Neutrophil (primary cell): ENCODE measurements around the gene CIITA.
"Not testable (repeated sequence)": the region's sequence is repeated elsewhere in the genome, so short reads cannot be mapped to it uniquely, and the experiment has no call there.

Experiments used
- H3K27ac ChIP-seq: fragments of 200-600 bp; sonication (generic); 2 replicates; pipeline ENCODE4 v1.5.1; 2016; ENCODE audit warnings: mild to moderate bottlenecking, moderate library complexity
- H3K27me3 ChIP-seq: fragments of 200-600 bp; sonication (generic); 2 replicates; pipeline ENCODE4 v1.6.0; 2016; ENCODE audit warnings: mild to moderate bottlenecking
- H3K36me3 ChIP-seq: fragments of 200-600 bp; sonication (generic); 2 replicates; pipeline ENCODE4 v1.5.1; 2017
- H3K4me1 ChIP-seq, 2 experiments: fragments of 200-600 bp in 1 of 2; sonication (generic) in 1 of 2; 1 replicate in 1 of 2; 2 replicates in 1 of 2; pipeline versions ENCODE4 v1.5.1 to v1.6.1; 2013 to 2016; ENCODE audit warnings: low read depth in 1 of 2, low read length in 1 of 2, mild to moderate bottlenecking in 1 of 2, moderate library complexity in 1 of 2; ENCODE audit not compliant: control insufficient read depth in 1 of 2, insufficient read depth in 1 of 2
- H3K4me3 ChIP-seq, 2 experiments: fragments of 200-600 bp in 1 of 2; sonication (generic) in 1 of 2; 1 replicate in 1 of 2; 2 replicates in 1 of 2; pipeline ENCODE4 v1.5.1; 2013 to 2016; ENCODE audit warnings: low read depth in 1 of 2, low read length in 1 of 2, mild to moderate bottlenecking in 1 of 2, moderate library complexity in 1 of 2
- H3K9me3 ChIP-seq: fragments of 200-600 bp; sonication (generic); 2 replicates; pipeline ENCODE4 v1.5.1; 2016
- TF ChIP-seq, protein P1 (sequence below): fragments of 200-600 bp; sonication (generic); IDR thresholded peaks from 2 replicates; pipeline ENCODE4 v1.5.1; 2016; ENCODE audit warnings: antibody characterized with exemption

CIITA gene, protein sequence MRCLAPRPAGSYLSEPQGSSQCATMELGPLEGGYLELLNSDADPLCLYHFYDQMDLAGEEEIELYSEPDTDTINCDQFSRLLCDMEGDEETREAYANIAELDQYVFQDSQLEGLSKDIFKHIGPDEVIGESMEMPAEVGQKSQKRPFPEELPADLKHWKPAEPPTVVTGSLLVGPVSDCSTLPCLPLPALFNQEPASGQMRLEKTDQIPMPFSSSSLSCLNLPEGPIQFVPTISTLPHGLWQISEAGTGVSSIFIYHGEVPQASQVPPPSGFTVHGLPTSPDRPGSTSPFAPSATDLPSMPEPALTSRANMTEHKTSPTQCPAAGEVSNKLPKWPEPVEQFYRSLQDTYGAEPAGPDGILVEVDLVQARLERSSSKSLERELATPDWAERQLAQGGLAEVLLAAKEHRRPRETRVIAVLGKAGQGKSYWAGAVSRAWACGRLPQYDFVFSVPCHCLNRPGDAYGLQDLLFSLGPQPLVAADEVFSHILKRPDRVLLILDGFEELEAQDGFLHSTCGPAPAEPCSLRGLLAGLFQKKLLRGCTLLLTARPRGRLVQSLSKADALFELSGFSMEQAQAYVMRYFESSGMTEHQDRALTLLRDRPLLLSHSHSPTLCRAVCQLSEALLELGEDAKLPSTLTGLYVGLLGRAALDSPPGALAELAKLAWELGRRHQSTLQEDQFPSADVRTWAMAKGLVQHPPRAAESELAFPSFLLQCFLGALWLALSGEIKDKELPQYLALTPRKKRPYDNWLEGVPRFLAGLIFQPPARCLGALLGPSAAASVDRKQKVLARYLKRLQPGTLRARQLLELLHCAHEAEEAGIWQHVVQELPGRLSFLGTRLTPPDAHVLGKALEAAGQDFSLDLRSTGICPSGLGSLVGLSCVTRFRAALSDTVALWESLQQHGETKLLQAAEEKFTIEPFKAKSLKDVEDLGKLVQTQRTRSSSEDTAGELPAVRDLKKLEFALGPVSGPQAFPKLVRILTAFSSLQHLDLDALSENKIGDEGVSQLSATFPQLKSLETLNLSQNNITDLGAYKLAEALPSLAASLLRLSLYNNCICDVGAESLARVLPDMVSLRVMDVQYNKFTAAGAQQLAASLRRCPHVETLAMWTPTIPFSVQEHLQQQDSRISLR

GRCh38 chr16:10876799-10877341 is at the start of gene CIITA:
Gene CIITA, plus strand, starts transcription at chr16:10877202. Its CDS starts 129 bp downstream, at chr16:10877331.
- H3K4me1 ChIP-seq: peaks cover 14 to 31% of the 10 kb centered on the region in 2 experiments
- H3K4me3 ChIP-seq: no peak within 1 kb of the TSS
- no peaks in the 10 kb centered on the region for H3K36me3 ChIP-seq
- H3K27ac ChIP-seq: no peak within 1 kb of the TSS
- TF ChIP-seq, protein P1, sequence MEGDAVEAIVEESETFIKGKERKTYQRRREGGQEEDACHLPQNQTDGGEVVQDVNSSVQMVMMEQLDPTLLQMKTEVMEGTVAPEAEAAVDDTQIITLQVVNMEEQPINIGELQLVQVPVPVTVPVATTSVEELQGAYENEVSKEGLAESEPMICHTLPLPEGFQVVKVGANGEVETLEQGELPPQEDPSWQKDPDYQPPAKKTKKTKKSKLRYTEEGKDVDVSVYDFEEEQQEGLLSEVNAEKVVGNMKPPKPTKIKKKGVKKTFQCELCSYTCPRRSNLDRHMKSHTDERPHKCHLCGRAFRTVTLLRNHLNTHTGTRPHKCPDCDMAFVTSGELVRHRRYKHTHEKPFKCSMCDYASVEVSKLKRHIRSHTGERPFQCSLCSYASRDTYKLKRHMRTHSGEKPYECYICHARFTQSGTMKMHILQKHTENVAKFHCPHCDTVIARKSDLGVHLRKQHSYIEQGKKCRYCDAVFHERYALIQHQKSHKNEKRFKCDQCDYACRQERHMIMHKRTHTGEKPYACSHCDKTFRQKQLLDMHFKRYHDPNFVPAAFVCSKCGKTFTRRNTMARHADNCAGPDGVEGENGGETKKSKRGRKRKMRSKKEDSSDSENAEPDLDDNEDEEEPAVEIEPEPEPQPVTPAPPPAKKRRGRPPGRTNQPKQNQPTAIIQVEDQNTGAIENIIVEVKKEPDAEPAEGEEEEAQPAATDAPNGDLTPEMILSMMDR: no peak
- H3K27me3 ChIP-seq: peaks cover 75% of the 10 kb centered on the region
- no peaks in the 10 kb centered on the region for H3K9me3 ChIP-seq

- no peaks in the 10 kb centered on the region for H3K9me3 ChIP-seq
- no peaks in the 10 kb centered on the region for H3K36me3 ChIP-seq
- H3K27me3 ChIP-seq: peaks cover 11% of the 10 kb centered on the region
- TF ChIP-seq, protein P1: no peak
- peaks cover 0 to 13% of the 10 kb centered on the region in 2 experiments for H3K4me1 ChIP-seq
- H3K27ac ChIP-seq: no peak overlapping the region
- H3K4me3 ChIP-seq: no peak overlapping the region
These were observed 49.2 kb upstream of the CIITA start for GRCh38 chr16:10827691-10828341.

DNA sequence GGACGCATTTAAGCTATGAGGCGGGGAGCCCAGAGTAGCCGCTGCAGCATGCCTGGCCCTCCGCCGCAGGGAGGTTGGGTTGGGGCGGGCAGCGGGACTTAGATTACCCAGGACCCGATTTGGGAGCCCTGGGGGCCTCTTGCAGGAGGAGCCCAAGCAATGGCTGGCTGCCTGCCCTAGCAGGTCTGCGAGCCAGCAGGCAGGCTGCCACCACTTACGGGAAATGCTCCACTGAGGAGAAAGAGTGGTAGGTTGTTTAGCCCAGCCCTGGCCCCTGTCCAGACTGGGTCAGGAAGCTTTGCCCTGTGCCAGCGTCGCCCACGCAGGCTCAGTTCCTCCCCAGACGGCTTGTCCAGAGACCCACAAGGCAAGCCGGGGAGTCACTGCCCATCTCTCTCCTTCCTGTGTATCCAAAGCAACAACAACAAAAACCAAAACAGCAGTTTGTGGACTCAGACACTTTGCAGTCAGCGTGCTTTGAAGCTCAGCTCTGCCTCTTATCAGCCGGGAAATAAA is 48.1 kb upstream of the CIITA start:
- TF ChIP-seq, protein P1: no peak
- no peak overlapping the region for H3K4me3 ChIP-seq
- no peak overlapping the region for H3K27ac ChIP-seq
- no peaks in the 10 kb centered on the region for H3K36me3 ChIP-seq
- H3K4me1 ChIP-seq: peaks cover 0 to 13% of the 10 kb centered on the region in 2 experiments
- peaks cover 11% of the 10 kb centered on the region for H3K27me3 ChIP-seq
- H3K9me3 ChIP-seq: no peaks in the 10 kb centered on the region

GRCh38 chr16:10829390-10830098 is 47.5 kb upstream of the CIITA start:
- Histone ChIP-seq H3K4me1 (peaks cover 0 to 13% of the 10 kb centered on the region in 2 experiments), H3K27me3 (peaks cover 11% of the 10 kb centered on the region)
- H3K27ac ChIP-seq, H3K9me3 ChIP-seq, H3K36me3 ChIP-seq, H3K4me3 ChIP-seq: not testable (repeated sequence)

- not testable (repeated sequence) for H3K27ac ChIP-seq, H3K4me3 ChIP-seq, H3K36me3 ChIP-seq, H3K9me3 ChIP-seq
- peaks cover 0 to 13% of the 10 kb centered on the region in 2 experiments for H3K4me1 ChIP-seq
- H3K27me3 ChIP-seq: peaks cover 11% of the 10 kb centered on the region
These were observed 46.8 kb upstream of the CIITA start for GRCh38 chr16:10830240-10830639.
